K562 (cell line): ENCODE data around the gene SLCO3A1. TPM values are rescaled to one million over a fixed set of nuclear protein-coding genes. Genes with fewer than 3 reads are reported as not detected.

Experiments used
- ATAC-seq: fragments of 200-7000 bp; cut with Tn5 transposase; 3 replicates; pipeline ENCODE4 v1.9.1; 2020; ENCODE audit warnings: moderate library complexity
- BruUV-seq: library from RNA; stranded (reverse); fragments of 400-500 nt; replicated peaks from 2 replicates; lab custom pipeline; 2021; lab: Mats Ljungman, UMichigan
- CTCF ChIA-PET: fragments of 300-600 bp; formaldehyde crosslinking; extraction: SDS; loops from one replicate; lab custom pipeline; 2021; ENCODE audit warnings: low intra/inter-chr PET ratio; lab: Yijun Ruan, JAX
- POLR2A ChIA-PET: fragments of 300-600, 350-650 bp; sonication (Branson Sonifier 250); formaldehyde crosslinking; extraction: SDS; loops from one replicate; lab custom pipeline; 2021; ENCODE audit warnings: antibody characterized with exemption, inconsistent platforms; lab: Yijun Ruan, JAX
- DNase-seq, 4 experiments: peaks; one replicate each; pipeline versions ENCODE4 v3.0.0 to v3.0.0-alpha.2; 2011 to 2018; ENCODE audit warnings: low spot score in 3 of 4, mixed read lengths in 3 of 4; ENCODE audit errors: extremely low read depth in 1 of 4
- FAIRE-seq: peaks from 2 replicates; lab custom pipeline; 2011; peaks lifted over from hg19 to GRCh38; lab: Jason Lieb, UNC
- H2AFZ ChIP-seq: 2 replicates; pipeline ENCODE4 v1.6.0; 2011; ENCODE audit warnings: low read depth, low read length, control low read depth, inconsistent platforms
- H3K27ac ChIP-seq: fragments of 200-600 bp; 3 replicates; pipeline ENCODE4 v1.8.0; 2011; ENCODE audit warnings: low read depth, mild to moderate bottlenecking, control low read depth, inconsistent platforms, low read length, moderate library complexity, mixed read lengths; ENCODE audit errors: extremely low read depth
- H3K27me3 ChIP-seq, 2 experiments: fragments of 300-600 bp in 1 of 2; 2 replicates in 1 of 2; 3 replicates in 1 of 2; pipeline versions ENCODE4 v1.6.0 to v1.8.0; 2011; ENCODE audit warnings: inconsistent platforms in 2 of 2, low read length in 2 of 2, mild to moderate bottlenecking in 1 of 2, mixed read lengths in 1 of 2, moderate library complexity in 1 of 2; ENCODE audit not compliant: control insufficient read depth in 2 of 2, insufficient read depth in 2 of 2
- H3K36me3 ChIP-seq: fragments of 300-600 bp; 3 replicates; pipeline ENCODE4 v1.8.0; 2011; ENCODE audit warnings: mild to moderate bottlenecking, low read length, inconsistent platforms; ENCODE audit not compliant: control insufficient read depth, insufficient read depth
- H3K4me1 ChIP-seq, 2 experiments: fragments of 200-600 bp in 1 of 2; replicated peaks in 1 of 2; 2 replicates in 1 of 2; 3 replicates in 1 of 2; pipeline versions ENCODE4 v1.5.1 to v1.8.0; 2011; ENCODE audit warnings: inconsistent platforms in 2 of 2, low read length in 2 of 2, mild to moderate bottlenecking in 1 of 2, mixed read lengths in 1 of 2, moderate library complexity in 1 of 2; ENCODE audit not compliant: control insufficient read depth in 2 of 2, insufficient read depth in 2 of 2
- H3K4me2 ChIP-seq: 2 replicates; pipeline ENCODE4 v1.6.1; 2011; ENCODE audit warnings: low read length, control low read depth, inconsistent platforms, mixed read lengths; ENCODE audit not compliant: insufficient read depth
- H3K4me3 ChIP-seq: fragments of 200-600 bp; sonication (generic), shearing (Covaris generic); 2 replicates; pipeline ENCODE4 v1.5.1; 2016; ENCODE audit warnings: control low read depth, inconsistent platforms
- H3K79me2 ChIP-seq: fragments of 200-600 bp; 3 replicates; pipeline ENCODE4 v1.8.0; 2011; ENCODE audit warnings: low read length, inconsistent platforms; ENCODE audit not compliant: control insufficient read depth, insufficient read depth
- H3K9ac ChIP-seq, 2 experiments: 2 replicates each; pipeline versions ENCODE4 v1.6.0 to v1.6.1; 2011; ENCODE audit warnings: low read depth in 2 of 2, low read length in 2 of 2, control low read depth in 1 of 2, inconsistent platforms in 1 of 2, mild to moderate bottlenecking in 1 of 2, mixed read lengths in 1 of 2; ENCODE audit not compliant: insufficient read depth in 1 of 2
- H3K9me1 ChIP-seq: one replicate; pipeline ENCODE4 v1.6.0; 2011; ENCODE audit warnings: inconsistent platforms, mild to moderate bottlenecking, low read length, moderate library complexity; ENCODE audit not compliant: control insufficient read depth, insufficient read depth
- H3K9me3 ChIP-seq: replicated peaks from 2 replicates; pipeline ENCODE4 v1.5.1; 2011; ENCODE audit warnings: low read depth, low read length, inconsistent platforms; ENCODE audit not compliant: control insufficient read depth, insufficient read depth
- H4K20me1 ChIP-seq: replicated peaks from 2 replicates; pipeline ENCODE4 v1.6.1; 2011; ENCODE audit warnings: low read length, inconsistent platforms, mixed read lengths; ENCODE audit not compliant: control insufficient read depth, insufficient read depth
- BHLHE40 ChIP-seq: IDR thresholded peaks from 2 replicates; pipeline ENCODE4 v1.6.1; 2011; ENCODE audit warnings: low read length, improper control_type of control experiment
- CREB3L1 ChIP-seq: fragments of 450-650 bp; IDR thresholded peaks from 2 replicates; pipeline ENCODE4 v1.6.1; 2014; ENCODE audit warnings: low read depth, mild to moderate bottlenecking, moderate library complexity, borderline replicate concordance
- MECOM ChIP-seq: fragments of 250-450 bp; sonication (Bioruptor Pico); IDR thresholded peaks from 2 replicates; pipeline ENCODE4 v1.8.0; 2022; ENCODE audit warnings: inconsistent platforms
- PTTG1 ChIP-seq: fragments of 450-650 bp; IDR thresholded peaks from 2 replicates; pipeline ENCODE4 v1.6.1; 2016; ENCODE audit warnings: low read depth, mild to moderate bottlenecking, missing genetic modification characterization, missing compliant biosample characterization
- SMAD4 ChIP-seq: fragments of 250-450 bp; sonication (Bioruptor Pico); conservative IDR thresholded peaks from 2 replicates; pipeline ENCODE4 v1.8.0; 2021; ENCODE audit warnings: inconsistent platforms, mild to moderate bottlenecking, moderate library complexity
- ZBTB49 ChIP-seq: sonication (generic); formaldehyde crosslinking; IDR thresholded peaks from 2 replicates; pipeline ENCODE4 v1.8.0; 2022; ENCODE audit warnings: missing genetic modification reagents, mild to moderate bottlenecking, borderline replicate concordance
- ZNF384 ChIP-seq: IDR thresholded peaks from 2 replicates; pipeline ENCODE4 v1.6.1; 2012; ENCODE audit warnings: low read depth, low read length, improper control_type of control experiment
- WGBS: fragments of 100-300 bp; shearing (Covaris generic); methylation state at CpG from one replicate; pipeline ENCODE4 v1.1.6; 2016; ENCODE audit warnings: low coverage, mixed read lengths; ENCODE audit not compliant: insufficient coverage; ENCODE audit errors: missing lambda C conversion rate; 5-methylcytosine and 5-hydroxymethylcytosine counted together
- in situ Hi-C: fragments of 300-500 bp; cut with MboI; formaldehyde crosslinking; loops from 4 replicates; pipeline ENCODE4 v1.15.0; 2018; ENCODE audit warnings: inconsistent platforms, mixed read lengths
- intact Hi-C: fragments of 100-400 bp; cut with micrococcal nuclease; formaldehyde crosslinking; loops from 2 replicates; pipeline ENCODE4 v1.14.2; 2022
- polyA plus RNA-seq, 8 experiments: library from polyadenylated mRNA; depleted of rRNA in 4 of 8; stranded (reverse) in 5 of 8; unstranded in 3 of 8; fragments of >200 nt; fragmentation: Nextera tagmentation in 2 of 8; fragmentation: Illumina TruSeq in 1 of 8; extraction: Ambion mirVana in 2 of 8; extraction: Trizol in 1 of 8; gene quantifications; 2 replicates each; pipeline versions ENCODE4 v1.2.1 to v1.2.3, GENCODE V29; 2011 to 2014; ENCODE audit warnings: inconsistent platforms in 1 of 8, missing spikeins in 1 of 8
- total RNA-seq, 7 experiments: library from RNA; depleted of rRNA in 6 of 7; stranded (reverse); fragments of >200 nt in 6 of 7; fragmentation: Illumina TruSeq in 2 of 7; extraction: Trizol in 2 of 7; gene quantifications; 2 replicates each; pipeline versions ENCODE4 v1.2.1 to v1.2.3, GENCODE V29; 2011 to 2021; ENCODE audit warnings: low replicate concordance in 1 of 7
- TF ChIP-seq, protein P1 (sequence below): fragments of 250-450 bp; sonication (Bioruptor Pico); IDR thresholded peaks from 2 replicates; pipeline ENCODE4 v1.8.0; 2021; ENCODE audit warnings: mild to moderate bottlenecking, moderate library complexity
- TF ChIP-seq, protein P2 (sequence below): fragments of 150-350 bp; IDR thresholded peaks from 2 replicates; pipeline ENCODE4 v1.6.1; 2014; ENCODE audit warnings: low read depth, mild to moderate bottlenecking, low read length, borderline replicate concordance

Gene SLCO3A1
- total and polyA plus RNA-seq, 9 of the 15 experiments (the other 6 are each of a cell fraction or from before 2014, with no cell fraction given) = 0.01 to 0.84 (median 0.06) TPM; not detected in 3

- Histone ChIP-seq H3K4me2 (no peak overlapping the region), H3K9me1 (no peaks in the 10 kb centered on the region), H3K36me3 (no peaks in the 10 kb centered on the region), H2AFZ (no peak overlapping the region), H3K9me3 (no peaks in the 10 kb centered on the region), H3K4me1 (no peaks in the 10 kb centered on the region), H4K20me1 (no peaks in the 10 kb centered on the region), H3K27me3 (peaks cover 0 to 7% of the 10 kb centered on the region in 2 experiments; a peak in 2 of 5 replicates), H3K9ac (no peak overlapping the region), H3K27ac (no peak overlapping the region), H3K79me2 (no peaks in the 10 kb centered on the region), H3K4me3 (no peak overlapping the region)
- ATAC-seq (no peak), DNase-seq (no peak), FAIRE-seq (no peak)
- CTCF ChIA-PET = no interaction called here
- no TSS peak for BruUV-seq
- 1% methylated on average over 9 of the region's 9 CpGs for WGBS
- POLR2A ChIA-PET = no interaction called here
- intact Hi-C loops (no loop called here), in situ Hi-C loops (no loop called here)
- TF ChIP-seq CREB3L1 (no peak), SMAD4 (CRISPR knock-in tag) (no peak), BHLHE40 (no peak), PTTG1 (tag) (no peak), MECOM (no peak), ZNF384 (no peak), ZBTB49 (CRISPR knock-in tag) (no peak)
- TF ChIP-seq, protein P1, sequence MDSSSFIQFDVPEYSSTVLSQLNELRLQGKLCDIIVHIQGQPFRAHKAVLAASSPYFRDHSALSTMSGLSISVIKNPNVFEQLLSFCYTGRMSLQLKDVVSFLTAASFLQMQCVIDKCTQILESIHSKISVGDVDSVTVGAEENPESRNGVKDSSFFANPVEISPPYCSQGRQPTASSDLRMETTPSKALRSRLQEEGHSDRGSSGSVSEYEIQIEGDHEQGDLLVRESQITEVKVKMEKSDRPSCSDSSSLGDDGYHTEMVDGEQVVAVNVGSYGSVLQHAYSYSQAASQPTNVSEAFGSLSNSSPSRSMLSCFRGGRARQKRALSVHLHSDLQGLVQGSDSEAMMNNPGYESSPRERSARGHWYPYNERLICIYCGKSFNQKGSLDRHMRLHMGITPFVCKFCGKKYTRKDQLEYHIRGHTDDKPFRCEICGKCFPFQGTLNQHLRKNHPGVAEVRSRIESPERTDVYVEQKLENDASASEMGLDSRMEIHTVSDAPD (CRISPR knock-in tag) = no peak
- TF ChIP-seq, protein P2, sequence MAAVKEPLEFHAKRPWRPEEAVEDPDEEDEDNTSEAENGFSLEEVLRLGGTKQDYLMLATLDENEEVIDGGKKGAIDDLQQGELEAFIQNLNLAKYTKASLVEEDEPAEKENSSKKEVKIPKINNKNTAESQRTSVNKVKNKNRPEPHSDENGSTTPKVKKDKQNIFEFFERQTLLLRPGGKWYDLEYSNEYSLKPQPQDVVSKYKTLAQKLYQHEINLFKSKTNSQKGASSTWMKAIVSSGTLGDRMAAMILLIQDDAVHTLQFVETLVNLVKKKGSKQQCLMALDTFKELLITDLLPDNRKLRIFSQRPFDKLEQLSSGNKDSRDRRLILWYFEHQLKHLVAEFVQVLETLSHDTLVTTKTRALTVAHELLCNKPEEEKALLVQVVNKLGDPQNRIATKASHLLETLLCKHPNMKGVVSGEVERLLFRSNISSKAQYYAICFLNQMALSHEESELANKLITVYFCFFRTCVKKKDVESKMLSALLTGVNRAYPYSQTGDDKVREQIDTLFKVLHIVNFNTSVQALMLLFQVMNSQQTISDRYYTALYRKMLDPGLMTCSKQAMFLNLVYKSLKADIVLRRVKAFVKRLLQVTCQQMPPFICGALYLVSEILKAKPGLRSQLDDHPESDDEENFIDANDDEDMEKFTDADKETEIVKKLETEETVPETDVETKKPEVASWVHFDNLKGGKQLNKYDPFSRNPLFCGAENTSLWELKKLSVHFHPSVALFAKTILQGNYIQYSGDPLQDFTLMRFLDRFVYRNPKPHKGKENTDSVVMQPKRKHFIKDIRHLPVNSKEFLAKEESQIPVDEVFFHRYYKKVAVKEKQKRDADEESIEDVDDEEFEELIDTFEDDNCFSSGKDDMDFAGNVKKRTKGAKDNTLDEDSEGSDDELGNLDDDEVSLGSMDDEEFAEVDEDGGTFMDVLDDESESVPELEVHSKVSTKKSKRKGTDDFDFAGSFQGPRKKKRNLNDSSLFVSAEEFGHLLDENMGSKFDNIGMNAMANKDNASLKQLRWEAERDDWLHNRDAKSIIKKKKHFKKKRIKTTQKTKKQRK = no peak
Observed at GRCh38 chr15:91874992-91875660, 21.6 kb downstream of the SLCO3A1 start.
